Lung (tissue), 12 donors: Measurements from ENCODE around the gene DNM2. TPM values are rescaled to one million over a fixed set of nuclear protein-coding genes. Genes with fewer than 3 reads are reported as not detected.
"Not testable (repeated sequence)": the region's sequence is repeated elsewhere in the genome, so short reads cannot be mapped to it uniquely, and the experiment has no call there.

Experiments
- ATAC-seq: fragments of 200-7000 bp; cut with Tn5 transposase; one replicate; pipeline ENCODE4 v1.9.1; 2020; ENCODE audit warnings: moderate number of reproducible peaks; ENCODE audit not compliant: insufficient read depth, low FRiP score
- DNase-seq, 3 donors: peaks; one replicate each; pipeline ENCODE4 v3.0.0-alpha.2; 2013 to 2017
- H3K27ac ChIP-seq, 2 donors: one replicate each; pipeline ENCODE4 v1.5.1; 2013; ENCODE audit warnings: mild to moderate bottlenecking in 2 of 2, moderate library complexity in 2 of 2, control low read depth in 1 of 2, inconsistent platforms in 1 of 2, low read depth in 1 of 2, low read length in 1 of 2
- H3K27me3 ChIP-seq, 3 donors: one replicate each; pipeline ENCODE4 v1.5.1; 2013; ENCODE audit warnings: low read length in 2 of 3; ENCODE audit not compliant: control insufficient read depth in 3 of 3, insufficient read depth in 3 of 3
- H3K36me3 ChIP-seq, 4 donors: one replicate each; pipeline ENCODE4 v1.5.1; 2013; ENCODE audit warnings: low read length in 4 of 4, mild to moderate bottlenecking in 1 of 4, moderate library complexity in 1 of 4; ENCODE audit not compliant: control insufficient read depth in 4 of 4, insufficient read depth in 4 of 4
- H3K4me1 ChIP-seq, 5 donors: one replicate each; pipeline ENCODE4 v1.5.1; 2013; ENCODE audit warnings: low read length in 5 of 5, mild to moderate bottlenecking in 2 of 5, moderate library complexity in 1 of 5; ENCODE audit not compliant: control insufficient read depth in 5 of 5, insufficient read depth in 5 of 5
- H3K4me3 ChIP-seq: one replicate; pipeline ENCODE4 v1.5.1; 2013; ENCODE audit warnings: mild to moderate bottlenecking, control low read depth, moderate library complexity
- H3K9ac ChIP-seq, 2 donors: one replicate each; pipeline ENCODE4 v1.5.1; 2013; ENCODE audit warnings: low read length in 2 of 2, control low read depth in 1 of 2; ENCODE audit not compliant: insufficient read depth in 1 of 2
- H3K9me3 ChIP-seq, 4 donors: one replicate each; pipeline ENCODE4 v1.5.1; 2013; ENCODE audit warnings: low read length in 3 of 4, mild to moderate bottlenecking in 1 of 4, moderate library complexity in 1 of 4; ENCODE audit not compliant: control insufficient read depth in 4 of 4, insufficient read depth in 3 of 4
- WGBS, 2 donors: extraction: QIAGEN DNeasy Blood & Tissue Kit; methylation state at CpG; one replicate each; pipeline ENCODE4 v1.1.7; 2013; 5-methylcytosine and 5-hydroxymethylcytosine counted together
- polyA plus RNA-seq, 2 donors: library from polyadenylated mRNA; stranded (reverse); fragments of 200-250 nt; gene quantifications; one replicate each; pipeline ENCODE4 v1.2.1, GENCODE V29; 2013
- total RNA-seq, 2 donors: library from RNA; depleted of rRNA in 1 of 2; stranded (reverse); fragments of >200 nt in 1 of 2; gene quantifications; one replicate each; pipeline ENCODE4 v1.2.1, GENCODE V29; 2014 to 2021
- TF ChIP-seq, protein P1 (sequence below): IDR thresholded peaks from 2 replicates; pipeline ENCODE4 v1.5.1; 2012; ENCODE audit warnings: mild to moderate bottlenecking; ENCODE audit errors: control extremely low read depth, extremely low read depth
- donor health status: control.
- donor health status: control.
- donor health status: Bipolar disorder and iron deficiency.
- donor health status: healthy.
- donor health status: DM: yes; HTN: yes; CAD: no.

Gene DNM2
- total and polyA plus RNA-seq, 4 donors, result 172 to 277 (median 204) TPM

GRCh38 chr19:10756791-10757190, 38.9 kb downstream of the DNM2 start:
- DNase-seq (no peak), ATAC-seq (no peak)
- no peaks in the 10 kb centered on the region for H3K27me3 ChIP-seq
- 96% methylated on average over 7 of the region's 7 CpGs for WGBS, 2 donors
- peaks cover 0 to 9% (median 2%) of the 10 kb centered on the region in 4 donors for H3K36me3 ChIP-seq
- peaks cover 0 to 17% (median 0%) of the 10 kb centered on the region in 5 donors for H3K4me1 ChIP-seq
- H3K9me3 ChIP-seq, result no peaks in the 10 kb centered on the region
- H3K4me3 ChIP-seq, result no peak overlapping the region
- TF ChIP-seq, protein P1, sequence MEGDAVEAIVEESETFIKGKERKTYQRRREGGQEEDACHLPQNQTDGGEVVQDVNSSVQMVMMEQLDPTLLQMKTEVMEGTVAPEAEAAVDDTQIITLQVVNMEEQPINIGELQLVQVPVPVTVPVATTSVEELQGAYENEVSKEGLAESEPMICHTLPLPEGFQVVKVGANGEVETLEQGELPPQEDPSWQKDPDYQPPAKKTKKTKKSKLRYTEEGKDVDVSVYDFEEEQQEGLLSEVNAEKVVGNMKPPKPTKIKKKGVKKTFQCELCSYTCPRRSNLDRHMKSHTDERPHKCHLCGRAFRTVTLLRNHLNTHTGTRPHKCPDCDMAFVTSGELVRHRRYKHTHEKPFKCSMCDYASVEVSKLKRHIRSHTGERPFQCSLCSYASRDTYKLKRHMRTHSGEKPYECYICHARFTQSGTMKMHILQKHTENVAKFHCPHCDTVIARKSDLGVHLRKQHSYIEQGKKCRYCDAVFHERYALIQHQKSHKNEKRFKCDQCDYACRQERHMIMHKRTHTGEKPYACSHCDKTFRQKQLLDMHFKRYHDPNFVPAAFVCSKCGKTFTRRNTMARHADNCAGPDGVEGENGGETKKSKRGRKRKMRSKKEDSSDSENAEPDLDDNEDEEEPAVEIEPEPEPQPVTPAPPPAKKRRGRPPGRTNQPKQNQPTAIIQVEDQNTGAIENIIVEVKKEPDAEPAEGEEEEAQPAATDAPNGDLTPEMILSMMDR, result no peak
- H3K27ac ChIP-seq, result peak overlapping the region in 1 of 2 donors; percentile 37
- no peak overlapping the region for H3K9ac ChIP-seq

DNA sequence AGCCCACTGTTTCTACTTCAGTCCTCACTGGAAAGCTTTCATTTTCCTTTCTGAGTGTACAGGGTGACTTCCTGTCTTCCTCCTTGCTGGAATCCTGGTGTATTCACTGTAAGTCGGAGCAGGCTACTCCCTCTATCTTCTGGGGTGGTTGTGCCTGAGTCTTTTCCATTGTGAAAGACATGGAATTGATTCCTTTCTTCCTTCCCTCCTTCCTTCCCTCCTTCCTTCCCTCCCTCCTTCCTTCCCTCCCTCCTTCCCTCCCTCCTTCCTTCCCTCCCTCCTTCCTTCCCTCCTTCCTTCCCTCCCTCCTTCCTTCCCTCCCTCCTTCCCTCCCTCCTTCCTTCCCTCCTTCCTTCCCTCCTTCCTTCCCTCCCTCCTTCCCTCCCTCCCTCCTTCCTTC, 40.2 kb downstream of the DNM2 start:
- DNase-seq, H3K9me3 ChIP-seq, ATAC-seq, H3K4me3 ChIP-seq, H3K27ac ChIP-seq, H3K9ac ChIP-seq, H3K27me3 ChIP-seq: not testable (repeated sequence)
- H3K36me3 ChIP-seq, result peaks cover 0 to 13% (median 3%) of the 10 kb centered on the region in 4 donors
- H3K4me1 ChIP-seq, result peaks cover 0 to 24% (median 0%) of the 10 kb centered on the region in 5 donors
- 72 to 88% methylated on average over 1 of the region's 1 CpG for WGBS, 2 donors

- no peaks in the 10 kb centered on the region for H3K9me3 ChIP-seq
- 57 to 85% methylated on average over 5 of the region's 5 CpGs for WGBS, 2 donors
- H3K4me1 ChIP-seq, result peaks cover 0 to 32% (median 0%) of the 10 kb centered on the region in 5 donors
- peaks cover 0 to 13% (median 3%) of the 10 kb centered on the region in 4 donors for H3K36me3 ChIP-seq
- TF ChIP-seq, protein P1, result no peak
- ATAC-seq (no peak), DNase-seq (no peak)
- H3K4me3 ChIP-seq, result no peak overlapping the region
- no peak overlapping the region for H3K9ac ChIP-seq
- no peaks in the 10 kb centered on the region for H3K27me3 ChIP-seq
- H3K27ac ChIP-seq, result no peak overlapping the region
Measured at GRCh38 chr19:10758978-10759377, 41.1 kb downstream of the DNM2 start.

- no peak overlapping the region for H3K9ac ChIP-seq
- H3K9me3 ChIP-seq, result no peaks in the 10 kb centered on the region
- WGBS, 2 donors, result 76 to 82% methylated on average over 17 of the region's 17 CpGs
- no peak overlapping the region for H3K4me3 ChIP-seq
- TF ChIP-seq, protein P1, result no peak
- peaks cover 0 to 41% (median 2%) of the 10 kb centered on the region in 5 donors for H3K4me1 ChIP-seq
- DNase-seq, result no peak
- H3K27ac ChIP-seq, result peak overlapping the region in 1 of 2 donors; percentile 15
- ATAC-seq, result no peak
- peaks cover 2 to 17% (median 3%) of the 10 kb centered on the region in 4 donors for H3K36me3 ChIP-seq
- no peaks in the 10 kb centered on the region for H3K27me3 ChIP-seq
Measured at GRCh38 chr19:10760273-10760944, 42.5 kb downstream of the DNM2 start.
